Pancreas (tissue), 10 donors: ENCODE results near the gene IKBKG. TPM values are rescaled to one million over a fixed set of nuclear protein-coding genes. Genes with fewer than 3 reads are reported as not detected.
A peak's percentile ranks its signal among the peaks of the same experiment; 100 is the strongest.

Experiments
- ATAC-seq, 4 donors: fragments of 200-7000 bp; cut with Tn5 transposase; one replicate each; pipeline versions ENCODE4 v1.8.0 to v1.9.1; 2020; ENCODE audit warnings: mild to moderate bottlenecking in 4 of 4, moderate library complexity in 4 of 4
- DNase-seq, 6 donors: peaks; one replicate each; pipeline ENCODE4 v3.0.0-alpha.2; 2020
- FAIRE-seq: peaks from 2 replicates; lab custom pipeline; 2012; peaks lifted over from hg19 to GRCh38; lab: Jason Lieb, UNC
- H3K27ac ChIP-seq, 4 donors: fragments of 200-600 bp; sonication (generic); 1 replicate in 3 of 4; 2 replicates in 1 of 4; pipeline versions ENCODE4 v1.5.0 to v1.8.0; 2020
- H3K27me3 ChIP-seq, 4 donors: fragments of 200-600 bp; one replicate each; pipeline ENCODE4 v1.8.0; 2021
- H3K36me3 ChIP-seq, 3 donors: fragments of 200-600 bp; sonication (generic) in 1 of 3; one replicate each; pipeline versions ENCODE4 v1.5.0 to v1.8.0; 2020 to 2021
- H3K4me1 ChIP-seq, 3 donors: fragments of 200-600 bp; one replicate each; pipeline ENCODE4 v1.8.0; 2021
- H3K4me3 ChIP-seq, 4 donors: fragments of 200-600 bp; sonication (generic) in 2 of 4; one replicate each; pipeline versions ENCODE4 v1.5.0 to v1.8.0; 2020 to 2021
- H3K9me3 ChIP-seq, 4 donors: fragments of 200-600 bp; one replicate each; pipeline ENCODE4 v1.8.0; 2021
- WGBS, 2 donors: extraction: QIAGEN DNeasy Blood & Tissue Kit; methylation state at CpG; one replicate each; pipeline ENCODE4 v1.1.7; 2013; 5-methylcytosine and 5-hydroxymethylcytosine counted together
- intact Hi-C, 3 donors: fragments of 100-400 bp; cut with DNase I; formaldehyde crosslinking; loops; one replicate each; pipeline versions ENCODE4 v1.11.1 to v1.14.2; 2022
- polyA plus RNA-seq, 2 donors: library from polyadenylated mRNA; stranded (reverse); fragments of 200-250 nt; gene quantifications; one replicate each; pipeline ENCODE4 v1.2.3, GENCODE V29; 2013
- total RNA-seq, 6 donors: library from RNA; stranded (reverse); fragmentation: NEBNext Ultra II Directional in 4 of 6; extraction: Animal tissue kit (Norgen Biotek cat#: 25700) in 4 of 6; gene quantifications; one replicate each; pipeline versions ENCODE4 v1.2.1 to v1.2.4, GENCODE V29; 2021 to 2023
- TF ChIP-seq, protein P1 (sequence below), 4 donors: fragments of 200-600 bp; sonication (generic) in 3 of 4; IDR thresholded peaks; one replicate each; pipeline versions ENCODE4 v1.5.0 to v1.8.0; 2021; ENCODE audit warnings: antibody characterized with exemption in 4 of 4
- donor health status: healthy with polysubstance abuse.
- donor health status: DM: no; HTN: no; CAD: no; lungs with moderate emphysema.
- donor health status: DM: no; HTN: no; CAD: no.
- donor health status: control.
- donor health status: control.
- donor health status: Bipolar disorder and iron deficiency.
- donor health status: DM: yes; HTN: yes; CAD: no.
- donor health status: DM: no; HTN: no; CAD: no.
- donor health status: DM: no; HTN: no; CAD: no.
- donor health status: DM: yes; HTN: yes; CAD: no.

Gene IKBKG
- total and polyA plus RNA-seq, 8 donors = 6.3 to 29.7 (median 10.2) TPM

DNA sequence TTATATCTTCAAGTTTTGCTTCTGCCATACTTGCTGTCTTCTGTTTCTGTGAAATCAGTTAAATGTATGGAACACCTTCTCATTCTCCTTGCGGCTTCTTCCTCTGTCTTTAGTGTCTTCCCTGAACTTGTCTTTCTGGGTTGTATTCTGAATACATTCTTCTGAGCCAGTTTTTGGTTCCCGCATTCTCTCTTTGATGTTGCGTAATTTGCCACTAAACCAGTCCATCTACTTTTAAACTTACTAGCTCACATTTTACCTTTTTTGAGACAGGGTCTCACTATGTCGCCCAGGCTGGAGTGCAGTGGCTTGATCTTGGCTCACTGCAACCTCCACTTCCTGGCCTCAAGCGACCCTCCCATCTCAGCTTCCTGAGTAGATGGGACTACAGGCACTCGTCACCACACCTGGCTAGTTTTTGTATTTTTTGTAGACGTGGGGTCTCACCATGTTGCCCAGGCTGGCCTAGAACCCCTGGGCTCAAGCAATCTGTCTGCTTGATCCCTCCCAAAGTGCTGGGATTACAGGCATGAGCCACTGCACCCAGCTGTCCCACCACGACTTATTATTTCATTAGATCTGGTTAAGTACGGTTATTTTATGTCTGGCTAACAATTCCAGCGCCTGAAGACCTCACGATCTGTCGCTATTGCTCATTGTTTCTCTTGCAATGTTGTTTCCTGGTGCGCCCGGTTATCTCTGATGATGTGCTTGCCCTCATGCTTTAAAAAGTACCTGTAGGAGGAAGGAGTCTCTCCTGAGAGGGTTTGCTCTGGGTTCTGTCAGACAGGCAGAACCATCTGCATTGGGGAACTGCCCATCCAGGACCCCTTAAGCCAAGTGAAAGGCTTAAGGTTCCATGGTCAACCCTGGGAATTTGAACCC lies 21.6 kb upstream of the IKBKG start:
- H3K27ac ChIP-seq = no peak overlapping the region
- FAIRE-seq = no peak

DNA sequence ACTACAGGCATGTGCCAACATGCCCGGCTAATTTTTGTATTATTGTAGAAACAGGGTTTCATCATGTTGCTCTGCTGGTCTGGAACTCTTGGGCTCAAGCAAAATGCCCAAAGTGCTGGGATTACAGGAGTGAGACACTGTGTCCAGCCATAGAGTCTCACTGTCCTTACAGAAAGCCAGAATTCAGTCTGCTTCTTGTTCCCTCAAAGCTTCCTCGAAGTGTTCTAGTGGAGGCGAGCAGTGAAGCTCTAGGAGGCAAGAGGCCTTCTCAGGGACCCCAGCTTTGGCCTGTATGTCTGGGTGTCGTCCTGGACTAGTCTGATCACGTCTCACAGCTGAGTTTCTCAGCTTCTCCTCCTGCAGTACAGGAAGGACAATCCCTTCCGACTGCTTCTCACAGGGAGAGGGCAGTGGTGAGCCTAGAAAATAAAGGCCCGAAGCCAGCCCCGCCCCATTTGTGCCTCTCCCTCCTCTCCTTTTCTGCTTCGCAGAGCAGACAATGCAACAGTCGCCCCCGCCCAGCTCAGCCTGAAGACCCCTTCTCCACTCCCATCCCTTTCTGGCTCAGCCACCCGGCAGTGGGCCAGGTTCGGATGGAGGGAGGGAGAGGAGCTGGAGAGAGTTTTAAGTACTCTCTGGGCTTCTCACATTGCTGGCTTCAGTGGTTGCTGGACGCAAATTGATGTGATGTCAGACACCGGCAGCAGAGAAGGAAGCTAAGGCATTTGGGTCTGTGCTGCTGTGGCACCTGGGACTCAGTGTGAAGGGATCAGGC lies 20.3 kb upstream of the IKBKG start:
- no peak for FAIRE-seq

More for the DNA sequence above, 21.6 kb upstream of the IKBKG start:
- WGBS, 2 donors = 80 to 82% methylated on average over 14 of the region's 14 CpGs
- H3K27me3 ChIP-seq = no peaks in the 10 kb centered on the region
- no peaks in the 10 kb centered on the region for H3K36me3 ChIP-seq
- H3K9me3 ChIP-seq = no peaks in the 10 kb centered on the region
- intact Hi-C loops = no loop called here
- TF ChIP-seq, protein P1, sequence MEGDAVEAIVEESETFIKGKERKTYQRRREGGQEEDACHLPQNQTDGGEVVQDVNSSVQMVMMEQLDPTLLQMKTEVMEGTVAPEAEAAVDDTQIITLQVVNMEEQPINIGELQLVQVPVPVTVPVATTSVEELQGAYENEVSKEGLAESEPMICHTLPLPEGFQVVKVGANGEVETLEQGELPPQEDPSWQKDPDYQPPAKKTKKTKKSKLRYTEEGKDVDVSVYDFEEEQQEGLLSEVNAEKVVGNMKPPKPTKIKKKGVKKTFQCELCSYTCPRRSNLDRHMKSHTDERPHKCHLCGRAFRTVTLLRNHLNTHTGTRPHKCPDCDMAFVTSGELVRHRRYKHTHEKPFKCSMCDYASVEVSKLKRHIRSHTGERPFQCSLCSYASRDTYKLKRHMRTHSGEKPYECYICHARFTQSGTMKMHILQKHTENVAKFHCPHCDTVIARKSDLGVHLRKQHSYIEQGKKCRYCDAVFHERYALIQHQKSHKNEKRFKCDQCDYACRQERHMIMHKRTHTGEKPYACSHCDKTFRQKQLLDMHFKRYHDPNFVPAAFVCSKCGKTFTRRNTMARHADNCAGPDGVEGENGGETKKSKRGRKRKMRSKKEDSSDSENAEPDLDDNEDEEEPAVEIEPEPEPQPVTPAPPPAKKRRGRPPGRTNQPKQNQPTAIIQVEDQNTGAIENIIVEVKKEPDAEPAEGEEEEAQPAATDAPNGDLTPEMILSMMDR (IDR thresholded peaks at IDR 0.05) = no peak
- no peak for DNase-seq
- H3K4me1 ChIP-seq = peaks cover 0 to 2% (median 0%) of the 10 kb centered on the region in 3 donors
- no peak overlapping the region for H3K4me3 ChIP-seq
- no peak for ATAC-seq

DNA sequence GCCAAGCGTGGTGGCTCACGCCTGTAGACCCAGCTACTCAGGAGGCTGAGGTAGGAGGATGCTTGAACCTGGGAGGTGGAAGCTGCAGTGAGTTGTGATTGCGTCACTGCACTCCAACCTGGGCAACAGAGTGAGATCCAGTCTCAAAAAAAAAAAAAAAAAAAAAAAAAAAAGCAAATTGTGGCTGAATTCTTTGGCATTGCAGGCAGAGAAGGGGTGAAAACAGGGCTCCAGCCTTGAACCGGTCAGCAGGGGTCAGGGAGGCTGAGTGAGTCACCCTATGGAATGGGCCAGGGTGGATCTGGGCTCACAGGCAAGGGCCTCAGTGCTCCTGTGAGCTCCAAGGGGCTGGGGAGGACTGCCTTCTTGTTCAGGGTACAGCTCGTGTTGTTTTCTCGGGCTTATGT lies 18.2 kb upstream of the IKBKG start:
- no peak overlapping the region for H3K4me3 ChIP-seq
- no peak overlapping the region for H3K27ac ChIP-seq
- no peak for DNase-seq
- ATAC-seq = no peak
- WGBS, 2 donors = 79 to 89% methylated on average over 6 of the region's 6 CpGs
- no peaks in the 10 kb centered on the region for H3K27me3 ChIP-seq
- no peaks in the 10 kb centered on the region for H3K9me3 ChIP-seq
- H3K36me3 ChIP-seq = no peaks in the 10 kb centered on the region
- TF ChIP-seq, protein P1 (IDR thresholded peaks at IDR 0.05) = no peak
- intact Hi-C loops = no loop called here
- H3K4me1 ChIP-seq = peaks cover 0 to 2% (median 0%) of the 10 kb centered on the region in 3 donors
- no peak for FAIRE-seq

More for the DNA sequence above, 20.3 kb upstream of the IKBKG start:
- no peaks in the 10 kb centered on the region for H3K27me3 ChIP-seq
- intact Hi-C loops = no loop called here
- WGBS, 2 donors = 3 to 18% methylated on average over 14 to 15 of the region's 15 CpGs
- H3K4me3 ChIP-seq = peak overlapping the region in 1 of 4 donors; percentile 34
- ATAC-seq (peak; percentile 90 to 98 (median 94)), DNase-seq (peak; percentile 71 to 82 (median 76))
- peak overlapping the region; percentile 16 to 78 (median 56) for H3K27ac ChIP-seq
- TF ChIP-seq, protein P1 (IDR thresholded peaks at IDR 0.05) = peak in 2 of 4 donors; percentile 8 to 29
- H3K4me1 ChIP-seq = peaks cover 0 to 2% (median 0%) of the 10 kb centered on the region in 3 donors
- no peaks in the 10 kb centered on the region for H3K9me3 ChIP-seq
- no peaks in the 10 kb centered on the region for H3K36me3 ChIP-seq

DNA sequence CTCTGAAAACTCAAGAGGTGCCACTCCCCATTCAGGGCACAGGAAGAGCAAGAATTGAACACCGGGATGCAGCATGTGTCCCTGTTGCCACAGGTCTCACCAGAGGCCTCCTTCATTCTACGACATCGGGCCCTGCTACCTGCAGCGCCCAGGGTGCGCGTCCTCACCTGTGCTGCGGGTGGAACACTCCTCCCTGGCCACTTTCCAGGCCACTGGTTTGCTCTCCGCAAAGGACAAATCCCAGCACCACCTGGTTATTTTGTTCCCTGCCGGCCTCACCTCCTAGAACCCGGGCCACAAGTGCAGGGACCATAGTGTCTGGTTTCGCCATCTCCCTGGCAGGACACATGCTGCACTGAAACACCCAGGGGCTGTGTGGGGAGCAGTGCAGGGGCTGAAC lies 17.1 kb upstream of the IKBKG start:
- H3K27ac ChIP-seq = no peak overlapping the region
- no peaks in the 10 kb centered on the region for H3K36me3 ChIP-seq
- H3K4me1 ChIP-seq = peaks cover 0 to 2% (median 0%) of the 10 kb centered on the region in 3 donors
- 72 to 75% methylated on average over 11 of the region's 11 CpGs for WGBS, 2 donors
- DNase-seq (no peak), FAIRE-seq (no peak), ATAC-seq (no peak)
- H3K4me3 ChIP-seq = no peak overlapping the region
- H3K9me3 ChIP-seq = no peaks in the 10 kb centered on the region
- TF ChIP-seq, protein P1 (IDR thresholded peaks at IDR 0.05) = no peak
- intact Hi-C loops = no loop called here
- no peaks in the 10 kb centered on the region for H3K27me3 ChIP-seq
